H1 (cell line): ENCODE data around the gene NOS1AP. TPM values are rescaled to one million over a fixed set of nuclear protein-coding genes. Genes with fewer than 3 reads are reported as not detected.

Experiments used
- EP300 ChIP-seq, 2 experiments: IDR thresholded peaks; 1 replicate in 1 of 2; 2 replicates in 1 of 2; pipeline ENCODE4 v1.6.1; 2011 to 2012; ENCODE audit warnings: low read depth in 2 of 2, low read length in 2 of 2, mild to moderate bottlenecking in 2 of 2, borderline replicate concordance in 1 of 2, inconsistent platforms in 1 of 2, moderate library complexity in 1 of 2
- EZH2 ChIP-seq: fragments of 200-600 bp; sonication (generic); IDR thresholded peaks from 2 replicates; pipeline ENCODE4 v1.7.1; 2012; ENCODE audit warnings: low read depth, mild to moderate bottlenecking, moderate library complexity, low read length, inconsistent platforms; ENCODE audit not compliant: severe bottlenecking
- KDM5A ChIP-seq: fragments of 200-600 bp; IDR thresholded peaks from 2 replicates; pipeline ENCODE4 v1.7.1; 2012; ENCODE audit warnings: mild to moderate bottlenecking, low read length, inconsistent platforms, mixed read lengths
- POLR2A ChIP-seq, 2 experiments: IDR thresholded peaks; 1 replicate in 1 of 2; 2 replicates in 1 of 2; pipeline ENCODE4 v1.6.1; 2011; ENCODE audit warnings: low read depth in 2 of 2, low read length in 2 of 2, mild to moderate bottlenecking in 2 of 2; ENCODE audit errors: control extremely low read depth in 1 of 2
- SIRT6 ChIP-seq: IDR thresholded peaks from one replicate; pipeline ENCODE4 v1.7.1; 2012; ENCODE audit warnings: low read length, inconsistent platforms
- YY1 ChIP-seq: IDR thresholded peaks from 2 replicates; pipeline ENCODE4 v1.6.1; 2011; ENCODE audit warnings: low read depth, mild to moderate bottlenecking, low read length
- polyA plus RNA-seq, 7 experiments: library from polyadenylated mRNA; depleted of rRNA in 3 of 7; stranded (reverse) in 5 of 7; unstranded in 2 of 7; fragments of >200 nt in 5 of 7; fragments of 200-250 nt in 2 of 7; gene quantifications; 1 replicate in 5 of 7; 2 replicates in 1 of 7; 4 replicates in 1 of 7; pipeline versions ENCODE4 v1.2.1 to v1.2.3, GENCODE V29; 2011 to 2013; ENCODE audit warnings: missing spikeins in 2 of 7, mixed read lengths in 2 of 7
- total RNA-seq: library from RNA; stranded (reverse); fragmentation: NEBNext Ultra II Directional; extraction: Animal tissue kit (Norgen Biotek cat#: 25700); gene quantifications from 2 replicates; pipeline ENCODE4 v1.2.1, GENCODE V29; 2021

Gene NOS1AP
- total and polyA plus RNA-seq, 2 of the 8 experiments (the other 6 are each of a cell fraction or from before 2014, with no cell fraction given), result 2.4 to 12.1 TPM

GRCh38 chr1:162222014-162222413 is 152.5 kb downstream of the NOS1AP start (continued):
- TF ChIP-seq SIRT6, result no peak
- no peak for TF ChIP-seq POLR2A (IDR thresholded peaks at IDR 0.05; ENCODE audit: control extremely low read depth in 1 of 2, low read depth in 2 of 2, low read length in 2 of 2)
- no peak for TF ChIP-seq KDM5A
- TF ChIP-seq YY1, result no peak
- no peak for TF ChIP-seq EP300 (IDR thresholded peaks at IDR 0.05; ENCODE audit: borderline replicate concordance in 1 of 2, low read depth in 2 of 2, low read length in 2 of 2)
- no peak for TF ChIP-seq EZH2
